HCT116 (cell line): ENCODE measurements around the gene PLEKHM1. TPM values are rescaled to one million over a fixed set of nuclear protein-coding genes. Genes with fewer than 3 reads are reported as not detected.
"Not testable (repeated sequence)": the region's sequence is repeated elsewhere in the genome, so short reads cannot be mapped to it uniquely, and the experiment has no call there.

Experiments
- ATAC-seq: fragments of 200-7000 bp; cut with Tn5 transposase; 2 replicates; pipeline ENCODE4 v1.9.1; 2020; ENCODE audit warnings: mild to moderate bottlenecking, moderate library complexity
- BruUV-seq: library from RNA; stranded (reverse); fragments of 400-500 nt; replicated peaks from 2 replicates; lab custom pipeline; 2021; lab: Mats Ljungman, UMichigan
- CTCF ChIA-PET: fragments of 300-600 bp; sonication (Branson Sonifier 250); formaldehyde crosslinking; loops from one replicate; lab custom pipeline; 2021; ENCODE audit warnings: antibody characterized with exemption; lab: Charles Lee
- POLR2A ChIA-PET: fragments of 300-600, 350-600 bp; sonication (Branson Sonifier 250); formaldehyde crosslinking; loops from one replicate; lab custom pipeline; 2021; ENCODE audit warnings: antibody characterized with exemption; lab: Charles Lee
- RAD21 ChIA-PET, 2 experiments: fragments of 300-600 bp; sonication (Branson Sonifier 250); formaldehyde crosslinking; loops; one replicate each; lab custom pipeline; 2023; ENCODE audit warnings: low total read pairs in 2 of 2; ENCODE audit not compliant: uncharacterized antibody in 2 of 2, unreplicated experiment in 2 of 2, low non-redundant PET in 1 of 2; lab: Charles Lee
- DNase-seq: peaks from one replicate; pipeline ENCODE4 v3.0.0-alpha.2; 2010; ENCODE audit warnings: low read depth, low spot score
- H2AFZ ChIP-seq: fragments of 200-600 bp; shearing (Covaris generic), sonication (generic); 2 replicates; pipeline ENCODE4 v1.6.1; 2017; ENCODE audit warnings: low read depth, mixed run types, mixed read lengths, antibody characterized with exemption, low read length; ENCODE audit not compliant: poor library complexity, severe bottlenecking
- H3K27ac ChIP-seq: 2 replicates; pipeline ENCODE4 v1.5.1; 2012; ENCODE audit warnings: low read depth, low read length
- H3K27me3 ChIP-seq: fragments of 200-600 bp; sonication (generic); 2 replicates; pipeline ENCODE4 v1.6.1; 2016; ENCODE audit warnings: mixed run types, low read length, mixed read lengths; ENCODE audit not compliant: insufficient read depth
- H3K36me3 ChIP-seq, 2 experiments: fragments of 200-500 bp in 1 of 2; fragments of 200-600 bp in 1 of 2; sonication (Bioruptor generic) in 1 of 2; sonication (generic) in 1 of 2; 2 replicates each; pipeline versions ENCODE4 v1.5.1 to v1.6.1; 2014 to 2016; ENCODE audit warnings: low read length in 2 of 2, inconsistent platforms in 1 of 2, mixed read lengths in 1 of 2, mixed run types in 1 of 2; ENCODE audit not compliant: insufficient read depth in 2 of 2, control insufficient read depth in 1 of 2
- H3K4me1 ChIP-seq, 2 experiments: fragments of 200-600 bp in 1 of 2; sonication (generic) in 1 of 2; 2 replicates each; pipeline versions ENCODE4 v1.5.1 to v1.6.1; 2012 to 2017; ENCODE audit warnings: low read length in 2 of 2, inconsistent platforms in 1 of 2, mild to moderate bottlenecking in 1 of 2, mixed read lengths in 1 of 2, mixed run types in 1 of 2, moderate library complexity in 1 of 2; ENCODE audit not compliant: insufficient read depth in 2 of 2, control insufficient read depth in 1 of 2
- H3K4me2 ChIP-seq: fragments of 200-600 bp; sonication (generic); 2 replicates; pipeline ENCODE4 v1.6.1; 2017; ENCODE audit warnings: mixed run types, low read length, mixed read lengths
- H3K4me3 ChIP-seq, 2 experiments: fragments of 200-600 bp in 1 of 2; sonication (generic) in 1 of 2; replicated peaks in 1 of 2; 2 replicates each; pipeline ENCODE4 v1.5.1; 2011 to 2016; ENCODE audit warnings: low read length in 2 of 2, control low read depth in 1 of 2, low read depth in 1 of 2, mild to moderate bottlenecking in 1 of 2, mixed read lengths in 1 of 2, mixed run types in 1 of 2
- H3K79me2 ChIP-seq: fragments of 200-600 bp; sonication (generic); 2 replicates; pipeline ENCODE4 v1.6.1; 2017; ENCODE audit warnings: mild to moderate bottlenecking, mixed run types, low read length, moderate library complexity, mixed read lengths; ENCODE audit not compliant: insufficient read depth
- H3K9ac ChIP-seq: fragments of 200-600 bp; sonication (generic); 2 replicates; pipeline ENCODE4 v1.6.1; 2016; ENCODE audit warnings: low read length, mixed read lengths
- H3K9me2 ChIP-seq: fragments of 200-600 bp; sonication (generic), shearing (Covaris generic); 2 replicates; pipeline ENCODE4 v1.6.1; 2017; ENCODE audit warnings: mixed run types, mild to moderate bottlenecking, moderate library complexity; ENCODE audit not compliant: insufficient read depth
- H3K9me3 ChIP-seq, 2 experiments: fragments of 200-500 bp in 1 of 2; fragments of 200-600 bp in 1 of 2; sonication (Bioruptor generic) in 1 of 2; sonication (generic) in 1 of 2; 2 replicates each; pipeline ENCODE4 v1.6.1; 2014 to 2017; ENCODE audit warnings: low read length in 2 of 2, mixed read lengths in 2 of 2, inconsistent platforms in 1 of 2, low read depth in 1 of 2, mild to moderate bottlenecking in 1 of 2, mixed run types in 1 of 2, moderate library complexity in 1 of 2; ENCODE audit not compliant: control insufficient read depth in 1 of 2, insufficient read depth in 1 of 2
- H4K20me1 ChIP-seq: fragments of 200-600 bp; sonication (generic), shearing (Covaris generic); 2 replicates; pipeline ENCODE4 v1.6.1; 2017; ENCODE audit warnings: mixed run types, mild to moderate bottlenecking, moderate library complexity; ENCODE audit not compliant: insufficient read depth
- FOSL1 ChIP-seq: IDR thresholded peaks from 2 replicates; pipeline ENCODE4 v1.6.1; 2012; ENCODE audit warnings: low read depth
- intact Hi-C: fragments of 100-400 bp; cut with micrococcal nuclease; formaldehyde crosslinking; loops from 2 replicates; pipeline ENCODE4 v1.10.0; 2022
- total RNA-seq: library from RNA; stranded (reverse); gene quantifications from one replicate; pipeline ENCODE4 v1.2.1, GENCODE V29; 2021; ENCODE audit not compliant: unreplicated experiment

The PLEKHM1 gene
- total RNA-seq, 1 experiment from 2014 or later, result 32.8 TPM

DNA sequence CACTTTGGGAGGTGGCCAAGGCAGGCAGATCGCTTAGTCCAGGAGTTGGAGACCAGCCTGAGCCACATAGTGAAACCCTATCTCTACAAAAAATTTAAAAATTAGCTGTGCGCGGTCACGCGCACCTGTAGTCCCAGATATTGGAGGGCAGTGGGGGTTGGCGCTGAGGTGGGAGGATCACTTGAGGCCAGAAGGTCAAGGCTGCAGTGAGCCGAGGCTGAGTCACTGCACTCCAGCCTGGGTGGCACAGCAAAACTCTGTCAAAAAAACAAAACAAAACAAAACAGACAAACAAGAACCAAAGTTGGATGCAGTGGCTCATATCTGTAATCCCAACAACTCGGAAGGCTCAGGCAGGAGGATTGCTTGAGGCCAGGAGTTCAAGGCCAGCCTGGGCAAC is 6.9 kb upstream of the PLEKHM1 start:
- CTCF ChIA-PET, H3K27me3 ChIP-seq, H4K20me1 ChIP-seq, DNase-seq, H3K4me2 ChIP-seq, H3K9ac ChIP-seq, BruUV-seq, H3K27ac ChIP-seq, H3K79me2 ChIP-seq, H3K36me3 ChIP-seq, POLR2A ChIA-PET, RAD21 ChIA-PET, intact Hi-C loops, ATAC-seq, H3K9me3 ChIP-seq, H3K9me2 ChIP-seq, H3K4me3 ChIP-seq, H2AFZ ChIP-seq: not testable (repeated sequence)
- peaks cover 5 to 10% of the 10 kb centered on the region in 2 experiments for H3K4me1 ChIP-seq
- peak; percentile 24; the same call in 1 of the 2 replicates for TF ChIP-seq FOSL1

DNA sequence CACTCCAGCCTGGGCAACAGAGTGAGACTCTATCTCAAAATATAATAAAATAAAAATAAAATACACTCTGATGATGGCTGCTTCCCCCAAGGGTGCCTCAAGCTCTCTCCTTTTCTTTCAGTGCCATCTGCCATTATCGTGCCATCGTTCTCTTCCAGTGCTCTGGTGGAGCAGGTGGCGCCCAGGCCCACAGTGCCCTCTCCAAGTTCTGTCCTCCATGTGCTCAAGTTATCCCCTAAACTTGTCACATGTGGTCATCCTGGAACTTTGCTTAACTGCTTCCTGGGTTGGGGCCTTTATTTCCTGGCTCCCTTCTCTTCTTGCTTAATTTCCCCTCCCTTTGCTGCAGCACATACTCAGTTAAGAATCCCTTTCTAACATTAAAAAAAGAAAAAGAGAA is 6.0 kb upstream of the PLEKHM1 start:
- H3K27ac ChIP-seq, H4K20me1 ChIP-seq, H3K9me3 ChIP-seq, H3K79me2 ChIP-seq, BruUV-seq, DNase-seq, CTCF ChIA-PET, H3K9ac ChIP-seq, H3K4me3 ChIP-seq, H3K4me1 ChIP-seq, H3K27me3 ChIP-seq, ATAC-seq, RAD21 ChIA-PET, H3K4me2 ChIP-seq, intact Hi-C loops, POLR2A ChIA-PET, H3K36me3 ChIP-seq, H2AFZ ChIP-seq, H3K9me2 ChIP-seq: not testable (repeated sequence)

DNA sequence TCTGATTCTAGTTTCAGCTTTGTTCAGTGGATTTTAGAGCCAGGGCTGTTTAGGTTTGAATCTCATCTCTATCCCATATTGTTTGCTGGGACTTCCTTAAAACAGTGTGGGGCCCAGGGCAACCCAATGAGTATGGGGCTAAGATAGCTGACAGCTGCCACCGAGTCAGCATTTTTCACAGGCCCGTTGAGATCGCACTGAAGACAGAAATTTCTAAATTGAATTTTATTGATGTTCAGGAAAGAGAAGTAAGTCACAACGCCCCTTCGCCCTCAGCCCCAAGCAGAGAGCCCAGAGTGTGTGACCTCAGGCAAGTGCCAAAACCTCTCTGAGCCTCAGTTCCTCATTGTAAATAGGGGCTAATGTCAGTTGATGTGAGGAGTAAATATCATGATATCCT is 4.0 kb upstream of the PLEKHM1 start:
- ATAC-seq, H3K27ac ChIP-seq, H3K9me2 ChIP-seq, H3K4me3 ChIP-seq, RAD21 ChIA-PET, POLR2A ChIA-PET, H3K27me3 ChIP-seq, CTCF ChIA-PET, H3K9me3 ChIP-seq, H3K36me3 ChIP-seq, H4K20me1 ChIP-seq, H3K4me2 ChIP-seq, H3K79me2 ChIP-seq, H2AFZ ChIP-seq, H3K9ac ChIP-seq, DNase-seq, BruUV-seq, intact Hi-C loops: not testable (repeated sequence)
- H3K4me1 ChIP-seq, result peaks cover 5 to 14% of the 10 kb centered on the region in 2 experiments; a peak in 3 of 4 replicates

DNA sequence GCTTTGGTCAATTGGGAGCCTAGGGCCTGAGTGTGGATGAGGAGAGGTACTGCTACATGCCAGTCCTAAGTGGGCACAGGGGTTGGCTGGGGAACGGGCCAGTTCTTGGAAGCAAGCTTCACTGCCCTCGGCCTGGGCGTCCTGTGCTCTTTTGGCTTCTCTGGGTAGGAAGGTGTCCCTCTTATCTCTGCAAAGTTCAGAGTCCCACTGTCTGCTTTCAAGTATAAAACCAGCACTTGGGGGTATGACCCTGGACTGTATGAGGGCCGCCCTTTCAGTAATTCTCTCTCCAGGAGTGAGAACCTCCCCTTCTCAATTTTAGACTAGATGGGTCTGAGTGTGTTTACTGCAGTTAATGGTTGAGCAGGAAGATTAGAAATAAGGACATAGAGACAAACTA is 1.6 kb upstream of the PLEKHM1 start:
- H3K79me2 ChIP-seq, BruUV-seq, H3K9me2 ChIP-seq, H3K9ac ChIP-seq, DNase-seq, CTCF ChIA-PET, H3K4me3 ChIP-seq, ATAC-seq, H3K9me3 ChIP-seq, RAD21 ChIA-PET, POLR2A ChIA-PET, H4K20me1 ChIP-seq, H2AFZ ChIP-seq, H3K4me2 ChIP-seq, intact Hi-C loops, H3K27ac ChIP-seq, H3K36me3 ChIP-seq, H3K27me3 ChIP-seq: not testable (repeated sequence)
- peaks cover 12 to 27% of the 10 kb centered on the region in 2 experiments; a peak in 3 of 4 replicates for H3K4me1 ChIP-seq
